PC-3 (cell line): ENCODE results near the gene ARL14. TPM values are rescaled to one million over a fixed set of nuclear protein-coding genes. Genes with fewer than 3 reads are reported as not detected.
A peak's percentile ranks its signal among the peaks of the same experiment; 100 is the strongest.
"Not testable (repeated sequence)": the region's sequence is repeated elsewhere in the genome, so short reads cannot be mapped to it uniquely, and the experiment has no call there.

Experiments used
- ATAC-seq: fragments of 200-7000 bp; cut with Tn5 transposase; 2 replicates; pipeline ENCODE4 v1.9.1; 2020; ENCODE audit warnings: mild to moderate bottlenecking, moderate library complexity
- BruUV-seq: library from RNA; stranded (reverse); fragments of 400-500 nt; replicated peaks from 2 replicates; lab custom pipeline; 2021; lab: Mats Ljungman, UMichigan
- CTCF ChIA-PET: fragments of 300-600 bp; sonication (Branson Sonifier 250); formaldehyde crosslinking; loops from one replicate; lab custom pipeline; 2022; ENCODE audit warnings: antibody characterized with exemption; lab: Charles Lee
- POLR2A ChIA-PET: fragments of 300-600 bp; sonication (Branson Sonifier 250); formaldehyde crosslinking; loops from one replicate; lab custom pipeline; 2022; ENCODE audit warnings: antibody characterized with exemption; ENCODE audit not compliant: unreplicated experiment; lab: Charles Lee
- DNase-seq: peaks from one replicate; pipeline ENCODE4 v3.0.0-alpha.2; 2015
- H2AFZ ChIP-seq: fragments of 300-600 bp; sonication (generic); 2 replicates; pipeline ENCODE4 v1.6.0; 2016; ENCODE audit warnings: antibody characterized with exemption, low read length
- H3F3A ChIP-seq: fragments of 300-600 bp; sonication (generic); one replicate; pipeline ENCODE4 v1.6.0; 2017; ENCODE audit warnings: antibody characterized with exemption, low read length, control low read depth, mild to moderate bottlenecking; ENCODE audit not compliant: unreplicated experiment
- H3K27ac ChIP-seq: fragments of 300-600 bp; sonication (generic); 2 replicates; pipeline ENCODE4 v1.5.1; 2016; ENCODE audit warnings: mild to moderate bottlenecking, low read length
- H3K27me3 ChIP-seq: fragments of 300-600 bp; sonication (generic); 2 replicates; pipeline ENCODE4 v1.6.1; 2016; ENCODE audit warnings: low read length, mixed read lengths
- H3K36me3 ChIP-seq: fragments of 300-600 bp; sonication (generic); 2 replicates; pipeline ENCODE4 v1.6.1; 2016; ENCODE audit warnings: low read depth, mixed run types, low read length, mixed read lengths
- H3K4me1 ChIP-seq: fragments of 300-600 bp; sonication (generic); 2 replicates; pipeline ENCODE4 v1.5.1; 2016; ENCODE audit warnings: low read length; ENCODE audit not compliant: insufficient read depth
- H3K4me2 ChIP-seq: fragments of 300-600 bp; sonication (generic); 2 replicates; pipeline ENCODE4 v1.6.0; 2016; ENCODE audit warnings: low read length
- H3K4me3 ChIP-seq: fragments of 300-600 bp; sonication (generic); 2 replicates; pipeline ENCODE4 v1.5.1; 2016; ENCODE audit warnings: mild to moderate bottlenecking, low read length, mixed read lengths
- H3K79me2 ChIP-seq: fragments of 300-600 bp; sonication (generic); 2 replicates; pipeline ENCODE4 v1.6.1; 2017; ENCODE audit warnings: low read length, mixed read lengths
- H3K9ac ChIP-seq: fragments of 300-600 bp; sonication (generic); 2 replicates; pipeline ENCODE4 v1.6.0; 2016; ENCODE audit warnings: mild to moderate bottlenecking, low read length
- H3K9me2 ChIP-seq: fragments of 300-600 bp; sonication (generic); replicated peaks from 2 replicates; pipeline ENCODE4 v1.6.1; 2016; ENCODE audit warnings: mixed run types, low read length, mixed read lengths
- H3K9me3 ChIP-seq: fragments of 300-600 bp; sonication (generic); 2 replicates; pipeline ENCODE4 v1.6.1; 2016; ENCODE audit warnings: low read length, mixed read lengths
- H4K20me1 ChIP-seq: fragments of 300-600 bp; sonication (generic); 2 replicates; pipeline ENCODE4 v1.6.1; 2016; ENCODE audit warnings: low read length, mixed read lengths
- EZH2 ChIP-seq: fragments of 300-600 bp; sonication (generic); IDR thresholded peaks from one replicate; pipeline ENCODE4 v1.6.1; 2017; ENCODE audit warnings: antibody characterized with exemption, mild to moderate bottlenecking, low read length; ENCODE audit not compliant: unreplicated experiment
- EZH2phosphoT487 ChIP-seq: fragments of 300-600 bp; sonication (generic); IDR thresholded peaks from 2 replicates; pipeline ENCODE4 v1.6.1; 2018; ENCODE audit warnings: mild to moderate bottlenecking, antibody characterized with exemption, low read length, borderline replicate concordance
- intact Hi-C: fragments of 100-400 bp; cut with micrococcal nuclease; formaldehyde crosslinking; loops from 2 replicates; pipeline ENCODE4 v1.9.0; 2023
- total RNA-seq: library from RNA; depleted of rRNA; stranded (reverse); fragments of >200 nt; gene quantifications from 2 replicates; pipeline ENCODE4 v1.2.3, GENCODE V29; 2014
- TF ChIP-seq, protein P1 (sequence below): fragments of 300-600 bp; sonication (generic); conservative IDR thresholded peaks from 2 replicates; pipeline ENCODE4 v1.5.1; 2017; ENCODE audit warnings: antibody characterized with exemption, low read depth, mild to moderate bottlenecking, low read length

The ARL14 gene
- total RNA-seq, 1 experiment from 2014 or later, result 3.9 TPM

DNA sequence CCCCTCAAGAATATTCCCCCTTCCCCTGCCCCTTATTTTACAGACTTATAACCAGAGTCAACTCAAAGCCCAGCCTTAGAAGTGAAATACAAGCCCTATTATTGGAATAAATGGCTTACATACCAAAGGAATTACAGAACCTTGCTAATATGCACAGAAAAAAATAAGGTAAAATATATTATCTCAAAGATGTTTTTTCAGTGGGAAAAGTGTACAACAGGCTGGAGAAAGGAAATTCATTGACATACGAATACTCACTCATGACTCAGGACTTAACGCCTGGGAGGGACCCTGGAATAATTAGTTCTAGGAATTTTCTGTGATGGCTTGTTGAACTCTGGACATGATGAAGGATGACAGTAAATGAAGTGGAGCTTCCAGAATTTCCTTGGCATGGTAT lies 27.0 kb downstream of the ARL14 start:
- H4K20me1 ChIP-seq, result no peaks in the 10 kb centered on the region
- H3K4me2 ChIP-seq, result no peak overlapping the region
- BruUV-seq, result no TSS peak
- no peaks in the 10 kb centered on the region for H3K9me2 ChIP-seq
- H3K9me3 ChIP-seq, result no peaks in the 10 kb centered on the region
- no peaks in the 10 kb centered on the region for H3K4me1 ChIP-seq
- H3K4me3 ChIP-seq, result no peak overlapping the region
- no peak overlapping the region for H2AFZ ChIP-seq
- no peak overlapping the region for H3K27ac ChIP-seq
- ATAC-seq (no peak), DNase-seq (no peak)
- intact Hi-C loops, result loop anchor here (10.0 kb wide), 2 partner anchors 391 to 511 kb away; no protein-coding TSS in a partner anchor
- POLR2A ChIA-PET, result no interaction called here
- H3F3A ChIP-seq, result no peaks in the 10 kb centered on the region
- H3K79me2 ChIP-seq, result no peaks in the 10 kb centered on the region
- no peaks in the 10 kb centered on the region for H3K36me3 ChIP-seq
- CTCF ChIA-PET, result no interaction called here
- TF ChIP-seq EZH2 (no peak), EZH2phosphoT487 (no peak)
- TF ChIP-seq, protein P1, sequence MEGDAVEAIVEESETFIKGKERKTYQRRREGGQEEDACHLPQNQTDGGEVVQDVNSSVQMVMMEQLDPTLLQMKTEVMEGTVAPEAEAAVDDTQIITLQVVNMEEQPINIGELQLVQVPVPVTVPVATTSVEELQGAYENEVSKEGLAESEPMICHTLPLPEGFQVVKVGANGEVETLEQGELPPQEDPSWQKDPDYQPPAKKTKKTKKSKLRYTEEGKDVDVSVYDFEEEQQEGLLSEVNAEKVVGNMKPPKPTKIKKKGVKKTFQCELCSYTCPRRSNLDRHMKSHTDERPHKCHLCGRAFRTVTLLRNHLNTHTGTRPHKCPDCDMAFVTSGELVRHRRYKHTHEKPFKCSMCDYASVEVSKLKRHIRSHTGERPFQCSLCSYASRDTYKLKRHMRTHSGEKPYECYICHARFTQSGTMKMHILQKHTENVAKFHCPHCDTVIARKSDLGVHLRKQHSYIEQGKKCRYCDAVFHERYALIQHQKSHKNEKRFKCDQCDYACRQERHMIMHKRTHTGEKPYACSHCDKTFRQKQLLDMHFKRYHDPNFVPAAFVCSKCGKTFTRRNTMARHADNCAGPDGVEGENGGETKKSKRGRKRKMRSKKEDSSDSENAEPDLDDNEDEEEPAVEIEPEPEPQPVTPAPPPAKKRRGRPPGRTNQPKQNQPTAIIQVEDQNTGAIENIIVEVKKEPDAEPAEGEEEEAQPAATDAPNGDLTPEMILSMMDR, result no peak
- H3K27me3 ChIP-seq, result no peaks in the 10 kb centered on the region
- no peak overlapping the region for H3K9ac ChIP-seq

DNA sequence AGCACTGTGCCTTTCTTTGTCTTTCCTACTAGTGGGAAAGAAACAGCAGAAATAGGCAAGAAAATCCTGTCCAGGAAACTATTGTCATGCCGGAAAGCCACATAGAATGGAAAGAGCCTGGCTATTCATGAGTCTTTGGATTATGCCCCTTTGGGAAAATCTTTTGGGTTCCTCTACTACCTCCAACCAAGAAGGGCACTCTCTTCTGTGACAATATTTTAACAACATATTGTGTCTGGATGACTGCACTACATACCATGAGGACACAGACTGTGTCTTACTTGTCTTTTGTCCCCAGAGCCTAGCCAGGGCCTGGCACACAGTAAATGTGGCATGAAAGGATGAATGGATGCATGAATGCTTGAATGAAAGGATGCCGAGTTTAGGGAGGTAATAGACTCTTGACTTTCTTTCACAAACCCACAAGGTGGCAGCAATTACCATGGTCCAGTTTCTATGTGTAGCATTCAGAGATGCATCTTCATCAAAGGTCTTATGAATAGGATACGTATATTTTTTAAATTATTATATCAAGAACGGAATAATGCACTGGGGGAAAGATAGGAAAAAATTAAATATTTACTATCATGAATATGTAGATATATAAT lies 30.3 kb downstream of the ARL14 start:
- no peaks in the 10 kb centered on the region for H3K79me2 ChIP-seq
- H2AFZ ChIP-seq, result no peak overlapping the region
- no peaks in the 10 kb centered on the region for H3K9me3 ChIP-seq
- no peaks in the 10 kb centered on the region for H3K9me2 ChIP-seq
- no peaks in the 10 kb centered on the region for H3K4me1 ChIP-seq
- no peak overlapping the region for H3K4me2 ChIP-seq
- H3K27me3 ChIP-seq, result no peaks in the 10 kb centered on the region
- no peaks in the 10 kb centered on the region for H3F3A ChIP-seq
- H4K20me1 ChIP-seq, result no peaks in the 10 kb centered on the region
- H3K27ac ChIP-seq, result no peak overlapping the region
- no peak overlapping the region for H3K4me3 ChIP-seq
- H3K36me3 ChIP-seq, result no peaks in the 10 kb centered on the region
- no peak overlapping the region for H3K9ac ChIP-seq
- ATAC-seq, result peak; percentile 93
- DNase-seq, result peak; percentile 73
- intact Hi-C loops, result loop anchor here (1.0 to 10.0 kb wide), 8 partner anchors 50 to 717 kb away; partner anchors contain the start of gene PPM1L
- TF ChIP-seq EZH2phosphoT487, result no peak
- TF ChIP-seq, protein P1, result peak; percentile 70
- ChIA-PET POLR2A (no interaction called here), CTCF (no interaction called here)
- BruUV-seq, result no TSS peak

DNA sequence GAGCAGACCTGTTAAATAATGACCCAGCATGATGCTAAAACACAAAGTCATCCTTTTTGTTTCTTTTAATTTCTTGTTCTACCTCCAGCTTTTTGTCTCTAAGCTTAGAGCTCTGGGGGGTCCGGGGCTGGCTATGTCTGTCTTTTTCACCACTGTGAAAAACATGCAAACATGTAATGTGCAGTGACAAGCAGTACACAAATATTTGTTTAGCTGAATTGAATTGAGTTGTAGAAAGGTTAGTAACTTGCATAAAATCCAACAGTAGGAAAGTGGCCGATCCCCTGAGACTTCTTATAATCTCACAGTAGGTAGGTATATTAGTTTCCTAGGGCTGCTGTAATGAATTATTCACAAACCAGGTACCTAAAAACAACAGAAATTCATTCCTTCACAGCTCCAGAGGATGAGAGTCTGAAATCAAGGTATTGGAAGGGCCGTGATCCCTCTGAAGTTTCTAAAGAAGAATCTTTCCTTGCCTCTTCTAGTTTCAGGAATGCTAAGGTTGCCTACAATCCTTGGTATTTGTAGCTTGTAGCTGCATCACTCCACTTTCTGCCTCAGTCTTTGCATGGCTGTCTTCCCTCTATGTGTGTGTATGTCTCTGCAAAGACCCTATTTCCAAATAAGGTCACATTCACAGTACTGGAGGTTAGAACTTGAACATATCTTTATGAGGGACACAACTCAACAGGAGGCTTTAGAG lies 32.7 kb downstream of the ARL14 start:
- Histone ChIP-seq H3K9me3 (no peaks in the 10 kb centered on the region), H3K27me3 (no peaks in the 10 kb centered on the region), H3K9ac (no peak overlapping the region), H4K20me1 (no peaks in the 10 kb centered on the region), H3F3A (no peaks in the 10 kb centered on the region), H3K4me2 (no peak overlapping the region), H3K36me3 (no peaks in the 10 kb centered on the region), H2AFZ (no peak overlapping the region), H3K79me2 (no peaks in the 10 kb centered on the region), H3K9me2 (no peaks in the 10 kb centered on the region), H3K27ac (no peak overlapping the region), H3K4me1 (no peaks in the 10 kb centered on the region), H3K4me3 (no peak overlapping the region)
- TF ChIP-seq, protein P1, result no peak
- no peak for TF ChIP-seq EZH2phosphoT487
- no peak for TF ChIP-seq EZH2
- ChIA-PET CTCF (interaction anchor here (0.6 kb wide), 1 partner anchor 43 kb away, joined by 4 read pairs; no protein-coding TSS in a partner anchor), POLR2A (no interaction called here)
- intact Hi-C loops, result loop anchor here (5.0 to 10.0 kb wide), 4 partner anchors 48 to 505 kb away; partner anchors contain the start of gene PPM1L
- DNase-seq (no peak), ATAC-seq (no peak)
- BruUV-seq, result no TSS peak

- BruUV-seq, H3K27ac ChIP-seq, H3K4me3 ChIP-seq, H3K36me3 ChIP-seq, CTCF ChIA-PET, H3K79me2 ChIP-seq, ATAC-seq, POLR2A ChIA-PET, H3K9me3 ChIP-seq, H3K27me3 ChIP-seq, H3F3A ChIP-seq, H3K4me1 ChIP-seq, intact Hi-C loops, H3K9ac ChIP-seq, H3K9me2 ChIP-seq, H2AFZ ChIP-seq, H3K4me2 ChIP-seq, H4K20me1 ChIP-seq, DNase-seq: not testable (repeated sequence)
These were observed 36.2 kb downstream of the ARL14 start for GRCh38 chr3:160713144-160713543.
